ENCODE results near the gene ELOVL6.
"Not testable (repeated sequence)": the region's sequence is repeated elsewhere in the genome, so short reads cannot be mapped to it uniquely, and the experiment has no call there.

ELOVL6 gene

DNA sequence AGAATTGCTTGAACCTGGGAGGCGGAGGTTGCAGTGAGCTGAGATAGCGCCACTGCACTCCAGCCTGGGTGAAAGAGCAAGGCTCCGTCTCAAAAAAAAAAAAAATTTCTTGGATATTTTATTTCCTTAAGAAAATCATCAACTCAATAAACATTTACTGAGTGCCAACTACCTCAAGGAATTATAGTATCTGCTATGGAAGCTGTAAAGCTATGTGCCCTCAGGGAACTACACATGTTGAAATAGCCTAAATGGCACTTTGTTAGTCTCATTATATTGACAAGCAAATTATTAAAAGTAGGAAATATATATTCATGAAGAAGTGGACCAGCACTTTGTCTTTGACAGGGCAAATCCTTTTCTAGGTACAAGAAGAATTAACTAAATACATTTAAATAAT is 40.8 kb downstream of the ELOVL6 start:
- no peak for DNase-seq

DNA sequence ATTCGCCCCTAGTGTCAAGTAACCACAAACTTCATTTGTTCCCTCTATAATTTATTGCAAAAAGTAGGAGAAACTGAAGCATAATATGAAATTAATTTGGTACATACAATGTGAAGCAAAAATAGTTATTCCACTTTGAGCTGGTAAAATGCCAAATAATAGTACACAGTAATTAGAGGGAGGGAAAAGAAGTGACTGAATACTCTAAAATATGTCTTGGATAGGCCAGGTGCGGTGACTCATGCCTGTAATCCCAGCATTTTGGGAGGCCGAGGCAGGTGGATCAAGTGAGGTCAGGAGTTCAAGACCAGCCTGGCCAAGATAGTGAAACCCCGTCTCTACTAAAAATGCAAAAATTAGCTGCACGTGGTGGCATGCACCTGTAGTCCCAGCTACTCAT is 41.2 kb downstream of the ELOVL6 start:
- DNase-seq: not testable (repeated sequence)

DNA sequence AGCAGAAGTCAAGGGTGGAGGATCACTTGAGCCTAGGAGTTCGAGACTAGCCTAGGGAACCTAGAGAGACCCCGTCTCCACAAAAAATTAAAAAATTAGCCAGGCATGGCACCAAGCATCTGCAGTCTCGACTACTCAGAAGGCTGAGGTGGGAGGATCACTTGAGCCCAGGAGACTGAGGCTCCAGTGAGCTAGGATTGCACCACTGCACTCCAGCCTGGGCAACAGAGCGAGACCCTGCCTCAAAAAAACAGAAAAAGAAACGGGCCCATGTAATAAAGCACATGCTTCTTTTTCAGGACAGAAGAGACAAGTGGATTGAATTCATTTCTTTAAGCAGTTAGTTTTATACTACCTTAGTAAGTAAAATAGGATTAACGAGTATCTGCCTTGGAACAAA is 42.0 kb downstream of the ELOVL6 start:
- DNase-seq: no peak

DNA sequence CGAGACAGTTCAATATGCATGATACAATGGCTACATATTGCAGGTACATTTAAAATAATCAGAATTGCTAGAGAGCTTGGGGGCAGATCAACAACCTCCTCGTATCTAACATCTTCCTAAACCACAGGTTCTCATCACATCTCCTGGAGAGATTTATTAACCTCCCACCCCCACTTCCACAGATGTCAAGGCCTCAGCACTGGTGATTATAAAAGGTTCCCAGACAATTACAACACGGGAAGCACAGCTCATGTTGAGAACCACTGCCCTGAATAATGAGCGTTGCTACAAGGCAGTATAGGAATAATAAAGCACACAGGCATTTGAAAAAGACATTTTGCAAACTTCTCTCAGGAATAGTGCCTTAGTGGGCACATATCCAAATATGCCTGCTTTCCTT is 42.8 kb downstream of the ELOVL6 start:
- no peak for DNase-seq

DNA sequence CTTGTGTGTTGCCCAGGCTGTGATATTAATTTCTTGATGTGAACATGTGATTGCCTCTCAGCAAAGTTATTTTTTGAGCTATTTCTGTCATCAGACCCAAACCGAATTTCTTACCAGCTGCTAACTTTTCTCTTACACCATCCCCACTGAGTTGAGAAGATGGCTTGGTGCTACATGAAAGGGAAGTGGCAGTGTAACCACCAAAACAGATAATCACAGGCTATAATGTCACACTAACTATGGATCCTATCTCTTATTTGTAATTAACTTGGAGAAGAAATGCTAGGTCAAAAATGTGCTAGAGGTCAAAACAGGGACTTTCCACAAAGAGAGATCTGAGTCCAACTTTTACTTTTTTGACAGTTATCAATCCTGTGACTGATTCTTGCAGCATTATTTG is 43.8 kb downstream of the ELOVL6 start:
- no peak for DNase-seq

DNA sequence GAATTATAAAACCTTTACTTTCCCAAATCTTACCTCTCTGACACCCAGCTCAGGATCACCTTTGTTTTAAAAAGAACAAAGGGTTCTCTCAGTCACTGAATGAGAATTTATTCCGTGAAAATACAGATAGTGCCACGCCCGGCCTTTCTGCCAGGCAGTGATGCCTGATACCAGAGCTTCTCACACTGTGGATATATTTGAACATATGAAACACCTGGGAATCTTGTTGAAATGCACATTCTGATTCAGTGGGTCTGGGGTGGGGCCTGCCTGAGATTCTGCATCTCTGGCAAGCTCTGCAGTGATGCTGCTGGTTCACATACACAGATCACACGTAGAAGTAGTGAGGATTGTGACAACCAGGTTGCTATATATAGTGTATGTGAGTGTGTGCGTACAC is 46.0 kb downstream of the ELOVL6 start:
- no peak for DNase-seq

DNA sequence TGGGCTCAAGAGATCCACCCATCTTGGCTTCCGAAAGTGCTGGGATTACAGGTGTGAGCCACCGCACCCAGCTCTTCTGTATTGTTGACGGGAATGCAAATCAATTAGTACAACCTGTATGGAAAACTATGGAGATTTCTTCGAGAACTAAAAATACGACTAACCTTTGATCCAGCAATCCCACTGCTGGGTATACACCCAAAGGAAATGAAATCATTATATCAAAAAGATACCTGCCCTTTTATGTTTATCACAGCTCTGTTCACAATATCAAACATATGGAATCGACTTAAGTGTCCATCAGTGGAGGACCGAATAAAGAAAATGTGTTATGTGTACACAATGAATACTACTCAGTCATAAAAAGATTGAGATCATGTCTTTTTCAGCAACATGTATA is 49.3 kb downstream of the ELOVL6 start:
- no peak for DNase-seq

DNA sequence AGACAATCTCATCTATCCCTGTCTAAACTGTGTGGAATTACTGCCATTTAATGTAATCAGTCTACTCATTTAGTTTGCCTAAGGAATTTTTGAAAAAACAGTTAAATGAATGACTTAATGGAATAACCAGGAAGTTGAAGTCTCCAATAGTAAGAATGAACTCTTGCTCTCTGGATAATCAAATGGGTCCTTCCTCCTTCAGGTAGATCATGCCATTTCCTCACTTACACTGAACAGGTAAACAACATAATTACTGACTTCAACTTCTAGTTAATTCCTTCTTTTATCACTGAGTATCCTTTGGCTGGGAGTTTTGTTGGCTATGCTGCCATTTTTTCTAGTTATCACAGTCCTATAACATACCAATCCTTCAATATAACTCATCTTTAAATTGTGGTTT is 56.0 kb downstream of the ELOVL6 start:
- DNase-seq: no peak

DNA sequence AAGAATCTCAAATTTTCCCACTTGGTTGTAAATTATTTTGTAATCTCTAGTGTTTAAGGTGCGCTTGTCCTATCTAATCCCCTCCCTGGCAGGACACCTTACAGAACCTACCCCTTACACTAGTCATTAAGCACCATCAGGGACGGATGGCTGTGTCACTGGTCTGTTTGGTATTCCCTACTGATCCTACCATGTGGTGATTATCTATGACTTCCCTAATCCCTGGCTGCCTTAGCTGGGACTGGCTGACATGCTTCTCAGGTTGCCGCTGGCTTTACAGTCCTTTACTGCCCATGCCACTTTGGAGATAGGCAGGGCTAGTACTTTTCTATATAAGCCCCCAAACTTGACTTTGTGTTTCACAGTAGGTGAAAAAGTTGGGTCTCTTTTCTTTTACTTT is 58.6 kb downstream of the ELOVL6 start:
- no peak for DNase-seq

DNA sequence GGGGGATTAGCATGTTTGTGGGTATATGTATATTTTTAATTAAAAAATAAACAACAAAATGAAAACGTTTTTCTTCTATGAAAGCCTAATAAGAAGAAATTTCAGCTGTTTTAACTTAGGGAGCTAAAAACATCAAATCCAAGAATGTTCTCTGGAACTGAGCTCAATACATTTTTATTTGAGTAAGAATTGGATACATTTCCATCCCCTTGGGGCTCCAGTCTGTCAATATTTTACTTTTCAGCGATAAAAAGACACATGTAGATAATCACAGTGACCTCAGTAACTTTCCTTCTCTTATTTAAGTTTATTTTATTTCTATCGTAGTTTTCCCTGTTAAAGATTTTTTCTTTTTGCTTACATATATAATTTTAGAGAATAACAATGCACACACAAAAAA is 59.3 kb downstream of the ELOVL6 start:
- DNase-seq: no peak

DNA sequence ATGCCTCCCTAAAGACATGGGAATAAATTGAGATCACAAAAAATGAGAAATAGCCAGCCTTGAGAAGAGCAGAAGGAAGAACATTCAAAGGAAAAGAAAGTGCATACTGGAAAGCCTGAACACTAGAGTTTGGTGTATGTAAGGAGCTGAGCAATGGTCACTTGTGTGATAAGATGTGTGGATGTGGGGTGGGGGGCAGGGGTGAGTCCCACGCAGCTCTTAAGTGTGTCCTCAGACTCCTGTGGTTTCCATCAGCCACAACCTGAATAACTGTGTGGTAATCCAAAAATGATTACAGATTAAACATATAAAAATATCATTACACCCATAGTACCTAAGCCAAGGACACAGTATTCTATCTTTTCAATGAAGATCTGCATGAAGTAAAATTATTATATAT is 59.9 kb downstream of the ELOVL6 start:
- no peak for DNase-seq

DNA sequence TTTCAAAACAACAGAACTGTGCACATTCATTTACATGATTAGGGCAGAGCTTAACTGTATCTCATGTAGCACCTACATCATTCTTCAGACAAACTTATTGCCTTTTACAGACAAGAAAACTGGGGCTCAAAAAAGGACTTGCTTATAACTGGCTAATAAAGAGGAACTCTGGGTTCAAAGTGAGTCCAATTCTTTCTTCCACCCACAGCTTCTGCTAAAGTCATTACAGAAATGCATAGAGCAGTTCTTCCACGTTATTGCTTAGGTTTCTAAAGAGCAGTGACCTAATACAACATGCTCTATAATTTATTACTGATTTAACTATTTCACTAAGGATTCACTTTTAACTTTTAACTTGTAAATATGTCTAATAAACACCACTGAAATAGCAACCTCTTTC is 60.6 kb downstream of the ELOVL6 start:
- no peak for DNase-seq

DNA sequence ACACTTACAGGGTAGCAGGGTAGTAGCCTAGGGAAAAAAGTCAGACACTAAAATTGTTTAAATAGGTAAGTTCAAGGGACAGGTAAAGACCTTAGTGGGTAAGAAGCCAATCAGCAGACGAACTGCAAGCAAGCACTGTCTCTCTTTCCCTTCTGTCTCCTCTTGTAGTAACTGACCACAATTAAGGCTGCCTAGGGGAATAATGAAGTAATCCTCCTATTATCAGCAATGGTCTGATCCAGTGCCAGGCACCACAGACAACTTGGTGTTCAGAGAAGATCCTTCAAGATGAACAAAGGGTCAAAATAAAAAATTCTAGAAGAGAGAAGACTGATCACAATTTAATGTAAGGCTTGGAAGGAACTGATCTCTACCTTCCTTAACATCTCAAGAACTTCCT is 62.9 kb downstream of the ELOVL6 start:
- DNase-seq: no peak

DNA sequence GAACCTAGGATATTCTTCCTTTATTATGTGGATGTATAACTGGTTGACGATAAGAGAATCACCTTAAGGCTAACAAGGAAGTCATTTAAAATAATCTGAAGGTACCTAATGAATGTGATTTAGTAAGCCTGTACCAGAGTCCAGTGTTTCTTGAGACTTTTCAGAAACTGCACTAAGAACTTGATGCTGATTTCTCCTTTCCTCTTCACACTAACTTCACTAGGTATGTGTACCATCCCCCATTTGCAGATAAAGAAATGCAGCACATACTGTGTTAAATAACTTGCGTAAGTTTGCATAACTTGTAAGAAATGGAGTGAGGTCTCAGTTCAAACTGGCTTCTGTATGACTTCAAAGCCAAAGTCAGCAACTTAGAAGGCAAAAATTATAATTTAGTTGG is 63.3 kb downstream of the ELOVL6 start:
- DNase-seq: no peak

DNA sequence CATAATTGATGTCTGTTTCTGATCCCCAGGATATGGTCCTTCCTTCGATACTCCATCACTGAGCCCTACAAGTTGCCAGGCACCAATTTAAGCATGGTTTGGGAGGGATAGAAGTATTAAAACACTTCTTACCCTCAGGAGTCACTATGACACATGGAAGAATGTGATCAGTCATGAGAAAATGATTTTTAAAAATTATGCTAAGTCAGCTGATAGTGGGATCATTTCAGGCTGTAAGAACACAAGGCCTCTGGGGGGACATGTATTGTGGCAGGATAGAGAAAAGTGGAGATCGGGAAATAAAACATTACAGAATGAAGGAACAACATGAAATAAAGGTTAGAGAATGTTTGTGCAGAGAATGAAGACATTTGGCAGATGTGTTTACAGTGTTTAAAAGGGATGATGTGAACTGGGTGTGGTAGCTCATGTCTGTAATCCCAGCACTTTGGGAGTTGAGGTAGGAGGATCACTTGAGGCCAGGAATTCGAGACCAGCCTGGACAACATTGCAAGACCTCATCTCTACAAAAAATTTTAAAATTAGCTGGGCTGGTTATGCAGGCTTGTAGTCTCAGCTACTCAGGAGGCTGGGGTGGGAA is 64.0 kb downstream of the ELOVL6 start:
- no peak for DNase-seq

DNA sequence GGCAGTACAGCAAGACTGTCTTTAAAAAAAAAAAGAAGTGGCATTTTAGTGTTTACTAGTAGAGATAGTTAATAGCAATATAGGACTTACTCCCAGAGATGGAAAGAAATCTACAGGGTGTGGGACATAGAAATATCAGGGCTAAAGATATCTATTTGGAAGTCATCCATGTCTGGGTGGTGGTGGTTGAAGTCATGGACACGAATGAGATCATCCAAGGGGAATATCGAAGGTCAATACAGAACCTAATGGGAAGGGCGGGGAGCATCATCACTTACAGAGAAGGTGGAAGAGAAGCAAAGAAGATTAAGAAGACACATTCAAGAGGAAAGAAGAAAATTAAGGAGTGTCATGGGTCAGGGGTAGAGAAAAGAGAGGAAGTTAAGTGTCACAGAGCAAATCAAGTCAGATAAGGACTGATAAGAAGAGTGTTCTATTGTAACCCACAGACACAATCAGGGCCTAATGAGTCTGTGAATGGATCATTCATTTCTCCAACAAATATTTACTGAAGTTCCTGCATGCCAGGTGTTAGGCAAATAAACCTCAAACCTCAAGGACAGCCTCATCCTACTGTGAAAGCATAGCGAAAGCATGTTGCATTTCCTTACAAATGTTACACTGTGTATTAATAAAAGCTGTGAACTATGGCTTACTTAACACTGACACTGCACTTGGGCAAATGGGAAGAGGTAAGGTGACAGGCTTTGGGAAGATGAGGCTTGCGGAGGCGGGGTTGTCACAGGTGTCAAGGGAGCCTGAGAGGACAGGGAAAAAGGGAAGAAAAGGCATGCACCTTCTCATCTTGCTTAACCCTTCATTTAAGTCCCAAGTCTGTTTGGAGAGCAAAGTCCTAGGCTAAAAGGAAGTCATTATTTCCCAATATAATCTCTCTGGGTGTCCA is 65.3 kb downstream of the ELOVL6 start:
- DNase-seq: no peak

DNA sequence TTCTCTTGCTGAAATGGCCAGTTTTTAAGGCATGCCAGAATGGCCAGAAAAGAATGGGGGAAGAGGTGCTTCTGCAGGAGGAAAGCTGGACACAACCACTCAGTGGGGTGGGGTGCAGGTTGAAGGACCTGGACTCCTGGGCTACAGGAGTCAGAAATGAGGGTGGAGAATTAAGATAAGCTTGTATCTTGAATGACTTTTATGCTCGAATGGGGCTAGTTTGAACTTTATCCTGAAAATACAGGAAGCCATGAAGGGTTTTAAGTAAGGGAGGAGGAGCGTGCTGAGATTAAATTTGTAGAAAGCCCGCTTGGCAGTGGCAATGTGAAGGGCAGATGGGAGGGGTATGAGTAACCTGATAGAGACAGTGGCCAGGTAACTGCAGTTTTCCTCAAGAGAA is 66.5 kb downstream of the ELOVL6 start:
- DNase-seq: no peak

DNA sequence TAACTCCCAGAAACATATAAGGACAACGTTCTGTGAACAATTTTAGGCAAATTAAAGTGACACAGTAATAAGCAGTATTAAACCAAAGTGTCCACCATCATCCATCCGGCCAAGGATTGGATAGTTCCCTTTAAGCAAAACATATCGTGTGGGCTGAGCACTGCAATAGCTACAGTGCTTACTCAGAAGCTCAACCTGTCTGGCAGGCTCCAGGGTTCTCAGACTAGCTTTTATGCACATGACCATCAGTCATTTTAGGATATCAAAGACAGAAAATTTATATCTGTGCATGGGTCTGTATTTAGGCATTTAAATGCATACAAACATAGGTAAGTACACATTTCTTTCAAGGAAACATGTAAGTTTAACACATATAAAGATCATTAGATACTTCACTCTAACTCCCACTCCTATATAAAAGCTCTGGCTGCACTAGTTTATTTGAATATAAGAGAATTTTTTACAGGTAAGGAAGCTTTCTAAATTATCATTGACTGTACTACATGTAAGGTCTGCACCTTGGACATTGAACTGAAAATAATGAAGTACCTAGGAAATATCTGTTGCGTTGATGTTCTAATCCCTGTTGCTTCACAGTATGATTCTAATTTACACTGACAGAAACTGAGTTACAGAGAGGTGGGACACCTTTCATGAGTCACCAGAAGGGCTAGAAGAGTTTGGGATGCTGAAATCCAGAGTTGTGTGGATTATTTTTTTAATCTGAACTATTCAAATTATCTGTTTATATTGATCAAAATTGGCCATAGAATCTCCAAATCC is 67.6 kb downstream of the ELOVL6 start:
- DNase-seq: no peak

DNA sequence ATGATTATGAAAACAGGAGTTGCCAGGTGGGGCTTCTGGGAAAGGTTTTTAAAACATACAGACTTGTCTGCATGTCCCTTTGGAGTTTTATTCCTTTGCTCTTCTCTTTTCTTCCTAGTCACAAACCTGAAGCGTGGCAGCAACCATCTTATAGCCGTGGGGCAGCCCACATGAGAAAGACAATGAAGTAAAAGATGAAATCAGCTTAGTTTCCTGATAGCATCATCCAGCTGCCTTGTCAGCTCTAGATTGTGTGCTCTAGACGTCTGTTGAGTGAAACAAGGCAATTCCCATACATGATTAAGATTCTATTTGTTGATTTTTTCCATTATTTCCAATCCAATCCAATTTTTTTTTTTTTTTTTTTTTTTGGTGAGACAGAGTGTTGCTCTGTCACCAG is 68.9 kb downstream of the ELOVL6 start:
- DNase-seq: no peak

DNA sequence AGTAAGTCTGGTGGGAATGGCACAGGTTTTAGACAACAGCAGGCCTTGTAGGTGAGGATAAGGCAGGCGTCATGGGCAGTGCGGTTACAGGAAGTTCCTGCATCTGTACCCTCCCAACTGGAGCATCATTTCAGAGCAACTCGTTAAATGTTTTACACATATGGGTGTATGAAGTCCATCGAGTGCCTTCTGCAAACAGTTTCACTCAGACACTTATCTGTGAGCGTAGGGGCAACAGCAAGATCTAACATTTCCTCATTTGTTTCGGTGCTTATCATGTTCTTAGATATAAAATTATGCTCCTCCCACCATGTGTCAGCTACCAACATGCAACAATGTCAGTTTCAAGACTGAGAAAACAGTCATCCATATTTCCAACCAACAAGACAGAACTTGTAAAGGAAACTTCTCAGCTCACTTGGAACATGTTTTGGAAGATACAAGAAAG is 69.9 kb downstream of the ELOVL6 start:
- no peak for DNase-seq

DNA sequence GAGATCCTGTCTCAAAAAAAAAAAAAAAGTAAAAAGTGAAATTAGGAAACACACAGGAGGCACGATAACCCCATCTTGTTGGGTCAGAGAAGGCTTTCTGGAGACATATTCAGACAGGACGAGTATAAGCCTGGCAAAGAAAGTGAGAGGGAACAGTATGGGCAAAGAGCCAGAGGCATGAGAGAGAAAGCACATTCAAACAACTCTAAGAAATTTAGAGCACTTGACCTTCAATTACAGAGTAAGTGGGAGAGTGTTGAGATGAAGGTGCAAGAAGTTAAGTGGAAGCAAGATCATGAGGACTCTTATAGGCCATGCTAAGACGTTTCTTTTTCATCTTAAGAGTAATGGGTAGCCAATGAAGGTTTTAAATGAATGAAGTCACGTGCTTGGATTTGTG is 70.4 kb downstream of the ELOVL6 start:
- no peak for DNase-seq

DNA sequence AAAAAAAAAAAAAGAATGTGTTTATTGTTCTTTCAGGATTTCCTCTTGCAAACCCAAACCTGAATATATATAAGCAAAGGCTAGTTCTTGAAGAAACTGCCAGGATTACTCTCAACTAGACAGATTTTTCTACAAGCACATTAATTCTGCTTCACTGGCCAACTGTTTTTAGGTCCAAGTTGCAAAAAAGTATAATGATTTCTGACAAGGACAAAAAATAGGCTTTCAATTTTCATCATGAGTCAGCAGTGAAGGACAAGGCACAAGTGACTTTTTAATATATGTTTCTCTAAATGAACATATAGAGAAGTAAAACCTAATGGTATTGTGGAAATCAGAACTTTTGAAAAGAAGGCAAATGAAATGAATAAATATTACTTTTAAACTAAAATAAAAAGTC is 73.7 kb downstream of the ELOVL6 start:
- no peak for DNase-seq

DNA sequence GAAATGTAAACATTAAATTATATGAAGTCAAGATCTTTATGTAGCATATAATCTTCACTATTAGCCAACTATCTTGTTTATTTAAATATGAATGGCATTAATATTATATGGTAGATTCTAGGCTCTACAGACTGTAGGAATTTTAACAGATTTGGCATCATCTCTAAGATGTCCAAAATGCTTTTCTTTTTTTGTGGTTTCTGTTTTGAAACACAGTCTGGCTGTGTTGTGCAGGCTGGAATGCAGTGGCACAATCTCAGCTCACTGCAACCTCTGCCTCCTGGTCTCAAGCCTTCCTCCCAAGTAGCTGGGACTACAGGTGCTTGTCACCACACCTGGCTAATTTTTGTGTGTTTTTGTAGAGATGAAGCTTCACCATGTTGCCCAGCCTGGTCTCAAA is 76.2 kb downstream of the ELOVL6 start:
- DNase-seq: no peak

DNA sequence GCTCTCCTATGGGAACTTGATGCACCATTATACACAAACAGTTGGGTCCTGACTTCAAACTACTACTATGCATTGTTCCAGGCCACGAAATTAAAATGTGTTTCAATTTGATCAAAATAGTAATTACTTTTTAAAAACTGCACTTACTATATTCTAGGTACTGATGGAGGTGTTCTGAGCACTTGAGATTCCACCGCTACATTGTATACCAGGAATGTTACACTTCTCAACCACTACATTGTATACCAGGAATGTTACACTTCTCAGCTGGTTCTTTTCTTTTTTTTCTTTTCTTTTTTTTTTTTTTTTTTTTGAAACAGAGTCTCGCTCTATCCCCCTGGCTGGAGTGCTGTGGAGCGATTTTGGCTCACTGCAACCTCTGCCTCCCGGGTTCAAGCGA is 77.9 kb downstream of the ELOVL6 start:
- DNase-seq: no peak
